K562 (cell line): ENCODE measurements around the gene NSF. TPM values are rescaled to one million over a fixed set of nuclear protein-coding genes. Genes with fewer than 3 reads are reported as not detected.

Source experiments
- CBX8 ChIP-seq: fragments of 200-600 bp; sonication (generic); IDR thresholded peaks from 2 replicates; pipeline ENCODE4 v1.6.1; 2012; ENCODE audit warnings: borderline replicate concordance, mixed run types, low read depth, mild to moderate bottlenecking, moderate library complexity, mixed read lengths, low read length, control low read depth, inconsistent platforms; ENCODE audit not compliant: poor library complexity, severe bottlenecking; ENCODE audit errors: extremely low read depth
- CC2D1A ChIP-seq: fragments of 450-650 bp; IDR thresholded peaks from 2 replicates; pipeline ENCODE4 v1.6.1; 2017; ENCODE audit warnings: mild to moderate bottlenecking
- GATAD2A ChIP-seq: fragments of 450-650 bp; IDR thresholded peaks from 2 replicates; pipeline ENCODE4 v1.6.1; 2017
- ID3 ChIP-seq, 2 experiments: fragments of 250-450 bp in 1 of 2; fragments of 450-650 bp in 1 of 2; sonication (Bioruptor Pico) in 1 of 2; IDR thresholded peaks; 2 replicates each; pipeline versions ENCODE4 v1.6.1 to v1.8.0; 2016 to 2021; ENCODE audit warnings: mild to moderate bottlenecking in 2 of 2, moderate library complexity in 2 of 2, missing compliant biosample characterization in 1 of 2, missing genetic modification characterization in 1 of 2
- JUND ChIP-seq, 2 experiments: IDR thresholded peaks; 2 replicates in 1 of 2; 3 replicates in 1 of 2; pipeline ENCODE4 v1.6.1; 2011; ENCODE audit warnings: borderline replicate concordance in 2 of 2, low read depth in 2 of 2, low read length in 2 of 2, improper control_type of control experiment in 1 of 2, missing biosample characterization in 1 of 2, missing genetic modification characterization in 1 of 2, missing genetic modification reagents in 1 of 2
- KAT8 ChIP-seq: fragments of 450-650 bp; IDR thresholded peaks from 2 replicates; pipeline ENCODE4 v1.6.1; 2016; ENCODE audit warnings: low read depth, mild to moderate bottlenecking
- KLF10 ChIP-seq: fragments of 250-450 bp; sonication (Bioruptor Pico); IDR thresholded peaks from 2 replicates; pipeline ENCODE4 v1.6.1; 2021; ENCODE audit warnings: matching md5 sums
- PHTF2 ChIP-seq: fragments of 250-450 bp; sonication (Bioruptor Pico); IDR thresholded peaks from 2 replicates; pipeline ENCODE4 v1.5.0; 2021; ENCODE audit warnings: mild to moderate bottlenecking
- PML ChIP-seq: IDR thresholded peaks from 2 replicates; pipeline ENCODE4 v1.6.1; 2012; ENCODE audit warnings: low read length, inconsistent platforms
- RFX1 ChIP-seq: fragments of 450-650 bp; IDR thresholded peaks from 2 replicates; pipeline ENCODE4 v1.6.1; 2016; ENCODE audit warnings: mild to moderate bottlenecking, moderate library complexity
- SNRNP70 ChIP-seq: fragments of 200-400 bp; formaldehyde crosslinking; optimal IDR thresholded peaks from 2 replicates; pipeline ENCODE3; 2017; ENCODE audit warnings: low read depth, low read length
- TEAD4 ChIP-seq, 2 experiments: sonication (generic) in 1 of 2; formaldehyde crosslinking in 1 of 2; IDR thresholded peaks; 2 replicates each; pipeline versions ENCODE4 v1.6.1 to v1.8.0; 2012 to 2022; ENCODE audit warnings: borderline replicate concordance in 1 of 2, inconsistent platforms in 1 of 2, low read length in 1 of 2, mild to moderate bottlenecking in 1 of 2, missing genetic modification reagents in 1 of 2
- ZBTB11 ChIP-seq, 3 experiments: fragments of 200-800 bp in 1 of 3; fragments of 250-450 bp in 1 of 3; fragments of 450-650 bp in 1 of 3; sonication (Bioruptor Pico) in 1 of 3; sonication (Bioruptor generic) in 1 of 3; formaldehyde crosslinking in 1 of 3; IDR thresholded peaks; 2 replicates each; pipeline versions ENCODE4 v1.6.1 to v1.8.0; 2016 to 2022; ENCODE audit warnings: mild to moderate bottlenecking in 2 of 3, missing genetic modification characterization in 2 of 3, missing compliant biosample characterization in 1 of 3, moderate library complexity in 1 of 3
- ZBTB8A ChIP-seq: fragments of 450-650 bp; IDR thresholded peaks from 2 replicates; pipeline ENCODE4 v1.6.1; 2018; ENCODE audit warnings: mild to moderate bottlenecking, moderate library complexity; ENCODE audit not compliant: partially characterized antibody
- ZC3H8 ChIP-seq: fragments of 450-650 bp; IDR thresholded peaks from 2 replicates; pipeline ENCODE4 v1.6.1; 2017
- ZNF143 ChIP-seq: sonication (generic); formaldehyde crosslinking; IDR thresholded peaks from 2 replicates; pipeline ENCODE4 v1.9.0; 2022; ENCODE audit warnings: mild to moderate bottlenecking, missing genetic modification reagents
- ZNF253 ChIP-seq: fragments of 250-450 bp; sonication (Bioruptor Pico); conservative IDR thresholded peaks from 2 replicates; pipeline ENCODE4 v1.6.1; 2021; ENCODE audit warnings: mild to moderate bottlenecking
- ZNF583 ChIP-seq: fragments of 250-450 bp; sonication (Bioruptor Pico); IDR thresholded peaks from 2 replicates; pipeline ENCODE4 v1.4.0; 2020
- ZSCAN29 ChIP-seq: fragments of 450-650 bp; IDR thresholded peaks from 2 replicates; pipeline ENCODE4 v1.6.1; 2017
- polyA plus RNA-seq, 8 experiments: library from polyadenylated mRNA; depleted of rRNA in 4 of 8; stranded (reverse) in 5 of 8; unstranded in 3 of 8; fragments of >200 nt; fragmentation: Nextera tagmentation in 2 of 8; fragmentation: Illumina TruSeq in 1 of 8; extraction: Ambion mirVana in 2 of 8; extraction: Trizol in 1 of 8; gene quantifications; 2 replicates each; pipeline versions ENCODE4 v1.2.1 to v1.2.3, GENCODE V29; 2011 to 2014; ENCODE audit warnings: inconsistent platforms in 1 of 8, missing spikeins in 1 of 8
- total RNA-seq, 7 experiments: library from RNA; depleted of rRNA in 6 of 7; stranded (reverse); fragments of >200 nt in 6 of 7; fragmentation: Illumina TruSeq in 2 of 7; extraction: Trizol in 2 of 7; gene quantifications; 2 replicates each; pipeline versions ENCODE4 v1.2.1 to v1.2.3, GENCODE V29; 2011 to 2021; ENCODE audit warnings: low replicate concordance in 1 of 7
- TF ChIP-seq, protein P1 (sequence below): fragments of 250-450 bp; sonication (Bioruptor Pico); IDR thresholded peaks from 2 replicates; pipeline ENCODE4 v1.4.0; 2020

Gene NSF
- total and polyA plus RNA-seq, 9 of the 15 experiments (the other 6 are each of a cell fraction or from before 2014, with no cell fraction given), result 16.7 to 39.8 (median 36.7) TPM

DNA sequence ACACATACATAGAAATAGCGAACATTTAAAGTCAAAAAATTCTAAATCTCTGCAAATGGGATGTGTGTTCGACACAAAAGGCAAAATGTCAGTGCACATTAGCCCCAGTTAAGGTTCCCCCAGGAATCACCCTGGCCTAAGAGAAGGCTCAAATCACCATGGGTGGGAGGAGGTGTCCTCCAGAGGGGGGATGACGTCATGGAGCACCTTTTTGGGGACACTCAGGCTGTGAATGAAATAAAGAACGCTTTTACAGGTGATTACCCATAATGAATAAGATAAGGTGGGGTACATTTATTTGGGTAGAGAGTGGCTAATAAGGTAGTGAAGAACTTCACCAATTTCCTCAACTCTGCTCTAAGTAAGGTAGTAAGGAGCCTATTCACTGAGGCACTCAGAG is 201.6 kb downstream of the NSF start (continued):
- TF ChIP-seq, protein P1, sequence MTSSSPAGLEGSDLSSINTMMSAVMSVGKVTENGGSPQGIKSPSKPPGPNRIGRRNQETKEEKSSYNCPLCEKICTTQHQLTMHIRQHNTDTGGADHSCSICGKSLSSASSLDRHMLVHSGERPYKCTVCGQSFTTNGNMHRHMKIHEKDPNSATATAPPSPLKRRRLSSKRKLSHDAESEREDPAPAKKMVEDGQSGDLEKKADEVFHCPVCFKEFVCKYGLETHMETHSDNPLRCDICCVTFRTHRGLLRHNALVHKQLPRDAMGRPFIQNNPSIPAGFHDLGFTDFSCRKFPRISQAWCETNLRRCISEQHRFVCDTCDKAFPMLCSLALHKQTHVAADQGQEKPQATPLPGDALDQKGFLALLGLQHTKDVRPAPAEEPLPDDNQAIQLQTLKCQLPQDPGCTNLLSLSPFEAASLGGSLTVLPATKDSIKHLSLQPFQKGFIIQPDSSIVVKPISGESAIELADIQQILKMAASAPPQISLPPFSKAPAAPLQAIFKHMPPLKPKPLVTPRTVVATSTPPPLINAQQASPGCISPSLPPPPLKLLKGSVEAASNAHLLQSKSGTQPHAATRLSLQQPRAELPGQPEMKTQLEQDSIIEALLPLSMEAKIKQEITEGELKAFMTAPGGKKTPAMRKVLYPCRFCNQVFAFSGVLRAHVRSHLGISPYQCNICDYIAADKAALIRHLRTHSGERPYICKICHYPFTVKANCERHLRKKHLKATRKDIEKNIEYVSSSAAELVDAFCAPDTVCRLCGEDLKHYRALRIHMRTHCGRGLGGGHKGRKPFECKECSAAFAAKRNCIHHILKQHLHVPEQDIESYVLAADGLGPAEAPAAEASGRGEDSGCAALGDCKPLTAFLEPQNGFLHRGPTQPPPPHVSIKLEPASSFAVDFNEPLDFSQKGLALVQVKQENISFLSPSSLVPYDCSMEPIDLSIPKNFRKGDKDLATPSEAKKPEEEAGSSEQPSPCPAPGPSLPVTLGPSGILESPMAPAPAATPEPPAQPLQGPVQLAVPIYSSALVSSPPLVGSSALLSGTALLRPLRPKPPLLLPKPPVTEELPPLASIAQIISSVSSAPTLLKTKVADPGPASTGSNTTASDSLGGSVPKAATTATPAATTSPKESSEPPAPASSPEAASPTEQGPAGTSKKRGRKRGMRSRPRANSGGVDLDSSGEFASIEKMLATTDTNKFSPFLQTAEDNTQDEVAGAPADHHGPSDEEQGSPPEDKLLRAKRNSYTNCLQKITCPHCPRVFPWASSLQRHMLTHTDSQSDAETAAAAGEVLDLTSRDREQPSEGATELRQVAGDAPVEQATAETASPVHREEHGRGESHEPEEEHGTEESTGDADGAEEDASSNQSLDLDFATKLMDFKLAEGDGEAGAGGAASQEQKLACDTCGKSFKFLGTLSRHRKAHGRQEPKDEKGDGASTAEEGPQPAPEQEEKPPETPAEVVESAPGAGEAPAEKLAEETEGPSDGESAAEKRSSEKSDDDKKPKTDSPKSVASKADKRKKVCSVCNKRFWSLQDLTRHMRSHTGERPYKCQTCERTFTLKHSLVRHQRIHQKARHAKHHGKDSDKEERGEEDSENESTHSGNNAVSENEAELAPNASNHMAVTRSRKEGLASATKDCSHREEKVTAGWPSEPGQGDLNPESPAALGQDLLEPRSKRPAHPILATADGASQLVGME (CRISPR knock-in tag), result no peak
- TF ChIP-seq CC2D1A (no peak), SNRNP70 (no peak), PHTF2 (CRISPR knock-in tag) (no peak), KAT8 (no peak), RFX1 (no peak), ZNF143 (CRISPR knock-in tag) (no peak), ZC3H8 (no peak), ZSCAN29 (no peak), PML (no peak), ZNF583 (CRISPR knock-in tag) (no peak), TEAD4 (IDR thresholded peaks at IDR 0.05; ENCODE audit: low read length) (no peak), TEAD4 (CRISPR knock-in tag; IDR thresholded peaks at IDR 0.05; ENCODE audit: borderline replicate concordance) (no peak), KLF10 (CRISPR knock-in tag) (no peak), GATAD2A (no peak), ZNF253 (no peak), CBX8 (no peak), ZBTB11 (CRISPR knock-in tag; IDR thresholded peaks at IDR 0.05) (no peak), ZBTB8A (no peak), ID3 (CRISPR knock-in tag; IDR thresholded peaks at IDR 0.05) (no peak), ID3 (tag; IDR thresholded peaks at IDR 0.05) (no peak), JUND (IDR thresholded peaks at IDR 0.05; ENCODE audit: borderline replicate concordance, low read depth, low read length) (peak; percentile 70), JUND (tag; IDR thresholded peaks at IDR 0.05; ENCODE audit: borderline replicate concordance, low read depth, low read length) (peak; percentile 41; the same call in 1 of the 3 replicates)
